GM12872 (cell line): ENCODE results near the gene SASH3.

Experiments
- CTCF ChIP-seq: IDR thresholded peaks from 3 replicates; pipeline ENCODE4 v1.5.1; 2011; ENCODE audit warnings: low read depth, mild to moderate bottlenecking, low read length, moderate library complexity; ENCODE audit not compliant: insufficient read depth

SASH3 gene

GRCh38 chrX:129795584-129795983 lies 15.8 kb downstream of the SASH3 start:
- no peak for TF ChIP-seq CTCF

GRCh38 chrX:129797251-129797906 lies 17.6 kb downstream of the SASH3 start:
- no peak for TF ChIP-seq CTCF

GRCh38 chrX:129798456-129798855 lies 18.7 kb downstream of the SASH3 start:
- TF ChIP-seq CTCF = no peak

DNA sequence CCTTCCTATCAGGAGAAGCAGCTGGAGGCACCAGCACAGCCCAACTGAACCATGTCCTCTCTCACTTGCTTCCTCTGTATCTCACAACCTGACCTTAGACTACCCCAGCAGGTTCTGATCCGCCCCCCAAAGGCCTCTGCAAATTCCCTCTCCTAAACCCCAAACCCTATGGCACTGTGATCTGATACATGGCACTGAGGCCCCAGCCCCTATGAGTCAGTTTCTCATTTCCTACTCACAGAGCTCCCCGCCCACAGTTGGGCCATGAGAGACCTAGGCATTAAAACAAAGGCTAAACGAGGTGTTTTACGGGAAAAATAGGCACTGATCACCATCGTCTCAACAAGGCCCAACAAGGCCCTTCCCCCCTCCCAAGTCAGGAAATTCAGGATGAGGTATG lies 19.1 kb downstream of the SASH3 start:
- no peak for TF ChIP-seq CTCF

DNA sequence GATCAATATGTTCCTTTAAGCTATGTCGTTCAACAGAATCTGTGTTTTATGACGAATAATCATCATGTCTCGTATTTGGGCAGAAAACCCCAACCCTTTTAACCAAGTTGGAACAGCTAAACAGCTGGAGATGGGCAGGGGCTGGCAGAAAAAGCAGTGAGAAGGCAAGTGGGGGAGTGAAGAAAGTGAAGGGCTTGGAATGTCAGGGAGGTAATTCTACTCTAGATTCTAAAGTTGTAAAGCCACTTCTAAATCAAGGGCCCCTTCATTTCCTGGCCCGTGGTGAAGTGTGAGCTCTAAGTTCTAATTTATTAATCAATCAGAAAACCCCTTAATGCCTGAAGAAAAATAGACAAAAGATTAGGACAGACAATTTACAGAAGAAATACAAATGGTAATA lies 20.4 kb downstream of the SASH3 start:
- TF ChIP-seq CTCF = no peak

DNA sequence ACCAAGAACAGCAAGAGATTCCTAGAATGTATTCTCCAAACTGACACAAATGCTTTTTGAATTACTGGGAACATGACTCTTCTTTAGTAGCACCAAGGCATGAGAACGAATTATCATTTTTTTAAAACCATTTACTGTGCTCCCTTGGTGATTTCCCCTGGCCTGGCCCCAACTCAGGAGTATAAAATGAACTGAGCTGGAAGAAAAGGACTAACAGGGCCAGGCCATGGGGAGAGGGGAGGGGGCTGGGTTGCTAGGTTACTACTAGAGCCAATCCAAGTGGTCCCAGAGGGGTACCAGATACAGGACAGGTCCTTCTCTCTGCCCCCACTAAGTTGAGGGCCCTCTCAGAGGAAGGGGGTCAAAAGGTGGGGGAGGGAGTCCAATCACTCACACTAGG lies 23.1 kb downstream of the SASH3 start:
- TF ChIP-seq CTCF = no peak

DNA sequence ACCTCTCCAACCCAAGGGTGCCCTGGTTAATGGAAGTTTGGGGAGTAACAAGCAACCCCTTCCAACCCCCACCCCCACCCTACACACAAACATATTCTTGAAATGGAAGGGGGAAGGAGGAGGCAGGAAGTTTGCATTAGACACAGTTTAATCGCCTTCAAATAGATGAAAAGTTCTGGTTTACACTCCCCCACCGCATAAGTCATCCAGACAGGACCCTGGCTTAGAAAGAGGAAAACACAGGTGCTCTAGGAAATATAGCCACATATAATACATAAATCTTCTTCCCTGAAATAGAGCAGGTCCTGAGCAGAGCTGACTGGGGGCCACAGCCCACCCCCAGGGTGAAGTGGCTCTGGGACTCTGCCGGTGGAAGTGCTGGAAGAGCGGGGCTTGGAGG lies 25.1 kb downstream of the SASH3 start:
- TF ChIP-seq CTCF = no peak
